Mesenchymal stem cell (in vitro differentiated cells and primary cell): Measurements from ENCODE around the gene PRDM7.

ENCODE experiments used
- DNase-seq: peaks from one replicate; pipeline ENCODE4 v3.0.0-alpha.2; 2013
- H2AFZ ChIP-seq: one replicate; pipeline ENCODE4 v1.6.1; 2013; ENCODE audit warnings: low read depth, mild to moderate bottlenecking, control low read depth, inconsistent platforms, low read length, moderate library complexity
- H2AK5ac ChIP-seq: 2 replicates; pipeline ENCODE4 v1.6.1; 2013; ENCODE audit warnings: low read length, moderate library complexity, mild to moderate bottlenecking, inconsistent platforms; ENCODE audit not compliant: severe bottlenecking
- H2BK120ac ChIP-seq: one replicate; pipeline ENCODE4 v1.6.1; 2013; ENCODE audit warnings: low read depth, mild to moderate bottlenecking, inconsistent platforms, low read length, moderate library complexity
- H2BK12ac ChIP-seq, 2 experiments: one replicate each; pipeline ENCODE4 v1.6.1; 2013; ENCODE audit warnings: inconsistent platforms in 2 of 2, low read length in 2 of 2, mild to moderate bottlenecking in 2 of 2, moderate library complexity in 2 of 2, control low read depth in 1 of 2
- H2BK15ac ChIP-seq: one replicate; pipeline ENCODE4 v1.6.1; 2013; ENCODE audit warnings: mild to moderate bottlenecking, low read depth, inconsistent platforms; ENCODE audit not compliant: poor library complexity, severe bottlenecking
- H2BK5ac ChIP-seq: 2 replicates; pipeline ENCODE4 v1.6.1; 2013; ENCODE audit warnings: low read depth, mild to moderate bottlenecking, low read length, control low read depth, inconsistent platforms; ENCODE audit not compliant: poor library complexity, severe bottlenecking
- H3K14ac ChIP-seq, 2 experiments: one replicate each; pipeline ENCODE4 v1.6.1; 2013; ENCODE audit warnings: inconsistent platforms in 2 of 2, low read length in 2 of 2, control low read depth in 1 of 2, mild to moderate bottlenecking in 1 of 2, moderate library complexity in 1 of 2
- H3K18ac ChIP-seq, 2 experiments: one replicate each; pipeline ENCODE4 v1.6.1; 2013; ENCODE audit warnings: inconsistent platforms in 2 of 2, low read length in 2 of 2, control low read depth in 1 of 2, low read depth in 1 of 2, mild to moderate bottlenecking in 1 of 2
- H3K23ac ChIP-seq, 2 experiments: one replicate each; pipeline ENCODE4 v1.6.1; 2013; ENCODE audit warnings: inconsistent platforms in 2 of 2, low read length in 2 of 2, mild to moderate bottlenecking in 2 of 2, moderate library complexity in 2 of 2, control low read depth in 1 of 2
- H3K27ac ChIP-seq: 2 replicates; pipeline ENCODE4 v1.5.1; 2013; ENCODE audit warnings: mild to moderate bottlenecking, moderate library complexity, low read length, control low read depth, inconsistent platforms; ENCODE audit not compliant: poor library complexity, severe bottlenecking
- H3K27me3 ChIP-seq, 2 experiments: 2 replicates each; pipeline versions ENCODE4 v1.6.1 to v1.7.0; 2013; ENCODE audit warnings: low read length in 2 of 2, mild to moderate bottlenecking in 2 of 2, moderate library complexity in 2 of 2, control low read depth in 1 of 2, inconsistent platforms in 1 of 2; ENCODE audit not compliant: control insufficient read depth in 1 of 2, insufficient read depth in 1 of 2
- H3K36me3 ChIP-seq, 2 experiments: 2 replicates each; pipeline versions ENCODE4 v1.6.1 to v1.7.0; 2013; ENCODE audit warnings: low read length in 2 of 2, control low read depth in 1 of 2, inconsistent platforms in 1 of 2, low read depth in 1 of 2, mild to moderate bottlenecking in 1 of 2; ENCODE audit not compliant: insufficient read depth in 2 of 2, control insufficient read depth in 1 of 2
- H3K4ac ChIP-seq, 2 experiments: one replicate each; pipeline ENCODE4 v1.6.1; 2013; ENCODE audit warnings: inconsistent platforms in 2 of 2, low read length in 2 of 2, mild to moderate bottlenecking in 2 of 2, moderate library complexity in 2 of 2, control low read depth in 1 of 2, low read depth in 1 of 2
- H3K4me1 ChIP-seq: 2 replicates; pipeline ENCODE4 v1.6.1; 2013; ENCODE audit warnings: low read depth, low read length, control low read depth; ENCODE audit not compliant: control insufficient read depth, insufficient read depth
- H3K4me2 ChIP-seq: 2 replicates; pipeline ENCODE4 v1.6.1; 2013; ENCODE audit warnings: low read length, mild to moderate bottlenecking, inconsistent platforms; ENCODE audit not compliant: poor library complexity, severe bottlenecking
- H3K4me3 ChIP-seq, 2 experiments: 2 replicates each; pipeline versions ENCODE4 v1.5.1 to v1.7.0; 2013; ENCODE audit warnings: low read length in 2 of 2, mild to moderate bottlenecking in 2 of 2, control low read depth in 1 of 2, low read depth in 1 of 2; ENCODE audit not compliant: insufficient read depth in 1 of 2
- H3K79me1 ChIP-seq: replicated peaks from 2 replicates; pipeline ENCODE4 v1.6.1; 2013; ENCODE audit warnings: mild to moderate bottlenecking, control low read depth, low read length, inconsistent platforms; ENCODE audit not compliant: poor library complexity, severe bottlenecking
- H3K9ac ChIP-seq: 2 replicates; pipeline ENCODE4 v1.7.0; 2013; ENCODE audit warnings: mild to moderate bottlenecking, low read length, moderate library complexity
- H3K9me3 ChIP-seq: 2 replicates; pipeline ENCODE4 v1.7.0; 2013; ENCODE audit warnings: mild to moderate bottlenecking, low read length; ENCODE audit not compliant: control insufficient read depth
- H4K8ac ChIP-seq: one replicate; pipeline ENCODE4 v1.6.1; 2013; ENCODE audit warnings: inconsistent platforms, mild to moderate bottlenecking, low read length, moderate library complexity
- H4K91ac ChIP-seq: one replicate; pipeline ENCODE4 v1.6.1; 2013; ENCODE audit warnings: mild to moderate bottlenecking, low read length, inconsistent platforms
- WGBS: methylation state at CpG from one replicate; pipeline ENCODE4 v1.1.7; 2013; ENCODE audit warnings: mixed read lengths; 5-methylcytosine and 5-hydroxymethylcytosine counted together

Gene PRDM7

GRCh38 chr16:90011508-90011819, 65.7 kb downstream of the PRDM7 start:
- Histone ChIP-seq H3K36me3 (peaks cover 0 to 19% of the 10 kb centered on the region in 2 experiments), H2BK5ac (no peak overlapping the region), H3K18ac (no peak overlapping the region), H2AFZ (no peak overlapping the region), H3K79me1 (peaks cover 3% of the 10 kb centered on the region), H3K4ac (no peak overlapping the region), H3K23ac (no peak overlapping the region), H4K8ac (no peak overlapping the region), H3K9ac (no peak overlapping the region), H3K4me2 (no peak overlapping the region), H3K4me3 (no peak overlapping the region), H3K9me3 (no peaks in the 10 kb centered on the region), H3K4me1 (peaks cover 2% of the 10 kb centered on the region), H3K27me3 (peaks cover 0 to 14% of the 10 kb centered on the region in 2 experiments), H4K91ac (no peak overlapping the region), H2BK15ac (no peak overlapping the region), H2AK5ac (no peak overlapping the region), H3K14ac (no peak overlapping the region), H2BK120ac (no peak overlapping the region), H3K27ac (no peak overlapping the region), H2BK12ac (no peak overlapping the region)
- 86% methylated on average over 11 of the region's 11 CpGs for WGBS
- DNase-seq = no peak

GRCh38 chr16:90010676-90011507, 66.2 kb downstream of the PRDM7 start:
- no peak overlapping the region for H3K18ac ChIP-seq
- H3K27ac ChIP-seq = no peak overlapping the region
- H3K9ac ChIP-seq = no peak overlapping the region
- H3K14ac ChIP-seq = no peak overlapping the region
- H2BK15ac ChIP-seq = no peak overlapping the region
- H2AK5ac ChIP-seq = no peak overlapping the region
- no peak overlapping the region for H3K23ac ChIP-seq
- no peak overlapping the region for H3K4ac ChIP-seq
- no peak overlapping the region for H2BK12ac ChIP-seq
- no peaks in the 10 kb centered on the region for H3K9me3 ChIP-seq
- H3K4me2 ChIP-seq = no peak overlapping the region
- H4K8ac ChIP-seq = no peak overlapping the region
- H4K91ac ChIP-seq = no peak overlapping the region
- no peak overlapping the region for H3K4me3 ChIP-seq
- H2AFZ ChIP-seq = no peak overlapping the region
- peaks cover 2% of the 10 kb centered on the region for H3K4me1 ChIP-seq
- H2BK120ac ChIP-seq = no peak overlapping the region
- H2BK5ac ChIP-seq = no peak overlapping the region
- peaks cover 0 to 14% of the 10 kb centered on the region in 2 experiments for H3K27me3 ChIP-seq
- 95% methylated on average over 22 of the region's 22 CpGs for WGBS
- no peak for DNase-seq
- H3K36me3 ChIP-seq = peaks cover 0 to 24% of the 10 kb centered on the region in 2 experiments
- peaks cover 3% of the 10 kb centered on the region for H3K79me1 ChIP-seq

- no peak overlapping the region for H2BK120ac ChIP-seq
These were observed 67.8 kb downstream of the PRDM7 start for GRCh38 chr16:90009172-90009899.

GRCh38 chr16:90008708-90009145, 68.4 kb downstream of the PRDM7 start:
- H3K79me1 ChIP-seq = peaks cover 3% of the 10 kb centered on the region
- H3K27me3 ChIP-seq = peaks cover 0 to 14% of the 10 kb centered on the region in 2 experiments
- H3K36me3 ChIP-seq = peaks cover 0 to 28% of the 10 kb centered on the region in 2 experiments
- no peak overlapping the region for H4K91ac ChIP-seq
- H3K9ac ChIP-seq = no peak overlapping the region
- H3K14ac ChIP-seq = no peak overlapping the region
- H2BK120ac ChIP-seq = no peak overlapping the region
- no peak overlapping the region for H2BK15ac ChIP-seq
- no peak overlapping the region for H2BK5ac ChIP-seq
- H3K4me2 ChIP-seq = no peak overlapping the region
- no peak overlapping the region for H4K8ac ChIP-seq
- H2BK12ac ChIP-seq = no peak overlapping the region
- H3K4me1 ChIP-seq = peaks cover 2% of the 10 kb centered on the region
- H3K27ac ChIP-seq = no peak overlapping the region
- H2AFZ ChIP-seq = no peak overlapping the region
- no peak overlapping the region for H3K4me3 ChIP-seq
- WGBS = 91% methylated on average over 13 of the region's 13 CpGs
- DNase-seq = no peak
- no peak overlapping the region for H3K4ac ChIP-seq
- no peak overlapping the region for H3K18ac ChIP-seq
- H2AK5ac ChIP-seq = no peak overlapping the region
- no peak overlapping the region for H3K23ac ChIP-seq
- no peaks in the 10 kb centered on the region for H3K9me3 ChIP-seq

More at GRCh38 chr16:90009172-90009899, 67.8 kb downstream of the PRDM7 start:
- Histone ChIP-seq H4K8ac (no peak overlapping the region), H4K91ac (no peak overlapping the region), H2AK5ac (no peak overlapping the region), H2BK5ac (no peak overlapping the region), H3K27me3 (peaks cover 0 to 14% of the 10 kb centered on the region in 2 experiments), H3K14ac (no peak overlapping the region), H3K18ac (no peak overlapping the region), H3K4me2 (no peak overlapping the region), H3K4ac (no peak overlapping the region), H3K4me1 (peaks cover 2% of the 10 kb centered on the region), H2BK12ac (no peak overlapping the region), H3K79me1 (peaks cover 3% of the 10 kb centered on the region), H3K9me3 (no peaks in the 10 kb centered on the region), H3K27ac (no peak overlapping the region), H3K36me3 (peaks cover 0 to 28% of the 10 kb centered on the region in 2 experiments), H3K4me3 (no peak overlapping the region), H3K23ac (no peak overlapping the region), H2BK15ac (no peak overlapping the region), H2AFZ (no peak overlapping the region), H3K9ac (no peak overlapping the region)
- 92% methylated on average over 22 of the region's 22 CpGs for WGBS
- DNase-seq = no peak
